Endothelial cell of umbilical vein (primary cell): ENCODE data around the gene PKNOX2. TPM values are rescaled to one million over a fixed set of nuclear protein-coding genes. Genes with fewer than 3 reads are reported as not detected.

Experiments used
- BruUV-seq: library from RNA; stranded (reverse); fragments of 400-500 nt; replicated peaks from 2 replicates; lab custom pipeline; 2021; lab: Mats Ljungman, UMichigan
- CTCF ChIA-PET: fragments of 300-600, 350-600 bp; sonication (Branson Sonifier 250); formaldehyde crosslinking; loops from one replicate; lab custom pipeline; 2021; ENCODE audit warnings: antibody characterized with exemption, inconsistent platforms; lab: Charles Lee
- POLR2A ChIA-PET: fragments of 300-600, 350-600 bp; sonication (Branson Sonifier 250); formaldehyde crosslinking; loops from one replicate; lab custom pipeline; 2021; ENCODE audit warnings: antibody characterized with exemption, inconsistent platforms; lab: Charles Lee
- DNase-seq: peaks from one replicate; pipeline ENCODE4 v3.0.0-alpha.2; 2011; ENCODE audit warnings: low read depth, low spot score
- FAIRE-seq: peaks from 2 replicates; lab custom pipeline; 2011; peaks lifted over from hg19 to GRCh38; lab: Jason Lieb, UNC
- H2AFZ ChIP-seq: 2 replicates; pipeline ENCODE4 v1.6.0; 2012; ENCODE audit warnings: low read depth, low read length, control low read depth, inconsistent platforms
- H3K27ac ChIP-seq: 2 replicates; pipeline ENCODE4 v1.5.1; 2011; ENCODE audit warnings: low read depth, mild to moderate bottlenecking, control low read depth, low read length, moderate library complexity; ENCODE audit not compliant: insufficient read depth
- H3K27me3 ChIP-seq, 2 experiments: 2 replicates each; pipeline versions ENCODE4 v1.6.0 to v1.6.1; 2011; ENCODE audit warnings: low read length in 2 of 2, mixed read lengths in 1 of 2; ENCODE audit not compliant: control insufficient read depth in 2 of 2, insufficient read depth in 2 of 2
- H3K36me3 ChIP-seq, 2 experiments: 2 replicates in 1 of 2; 3 replicates in 1 of 2; pipeline ENCODE4 v1.5.1; 2011; ENCODE audit warnings: low read length in 2 of 2, mild to moderate bottlenecking in 1 of 2, moderate library complexity in 1 of 2; ENCODE audit not compliant: control insufficient read depth in 2 of 2, insufficient read depth in 2 of 2; ENCODE audit errors: extremely low read depth in 1 of 2
- H3K4me1 ChIP-seq: 3 replicates; pipeline ENCODE4 v1.5.1; 2011; ENCODE audit warnings: mild to moderate bottlenecking, low read length; ENCODE audit not compliant: control insufficient read depth, insufficient read depth; ENCODE audit errors: extremely low read depth
- H3K4me2 ChIP-seq: 2 replicates; pipeline ENCODE4 v1.6.1; 2011; ENCODE audit warnings: low read length, control low read depth, mixed read lengths; ENCODE audit not compliant: insufficient read depth
- H3K4me3 ChIP-seq, 3 experiments: fragments of 200-600 bp in 1 of 3; sonication (generic), shearing (Covaris generic) in 1 of 3; replicated peaks in 1 of 3; 2 replicates each; pipeline ENCODE4 v1.5.1; 2011 to 2016; ENCODE audit warnings: control low read depth in 3 of 3, low read length in 3 of 3, mild to moderate bottlenecking in 2 of 3, inconsistent platforms in 1 of 3, low read depth in 1 of 3, moderate library complexity in 1 of 3; ENCODE audit not compliant: insufficient read depth in 1 of 3
- H3K79me2 ChIP-seq: 2 replicates; pipeline ENCODE4 v1.6.0; 2012; ENCODE audit warnings: low read length, inconsistent platforms; ENCODE audit not compliant: control insufficient read depth, insufficient read depth
- H3K9ac ChIP-seq: replicated peaks from 2 replicates; pipeline ENCODE3; 2011; ENCODE audit warnings: low read length, control low read depth; ENCODE audit not compliant: insufficient read depth; ENCODE audit errors: extremely low read depth
- H3K9me1 ChIP-seq: replicated peaks from 3 replicates; pipeline ENCODE4 v1.6.0; 2011; ENCODE audit warnings: mild to moderate bottlenecking, low read length; ENCODE audit not compliant: control insufficient read depth, insufficient read depth; ENCODE audit errors: extremely low read depth
- H3K9me3 ChIP-seq: replicated peaks from 2 replicates; pipeline ENCODE4 v1.5.1; 2012; ENCODE audit warnings: low read length, inconsistent platforms; ENCODE audit not compliant: control insufficient read depth, insufficient read depth
- H4K20me1 ChIP-seq: replicated peaks from 2 replicates; pipeline ENCODE3; 2011; ENCODE audit warnings: mild to moderate bottlenecking, low read length; ENCODE audit not compliant: control insufficient read depth, insufficient read depth; ENCODE audit errors: extremely low read depth
- CTCF ChIP-seq, 2 donors: IDR thresholded peaks; 1 replicate in 1 of 2; 2 replicates in 1 of 2; pipeline ENCODE4 v1.5.1; 2011; ENCODE audit warnings: low read length in 2 of 2, mild to moderate bottlenecking in 2 of 2, moderate library complexity in 2 of 2, control low read depth in 1 of 2, inconsistent platforms in 1 of 2, low read depth in 1 of 2; ENCODE audit not compliant: insufficient read depth in 1 of 2; ENCODE audit errors: extremely low read depth in 1 of 2
- EZH2 ChIP-seq: IDR thresholded peaks from 2 replicates; pipeline ENCODE4 v1.6.1; 2012; ENCODE audit warnings: borderline replicate concordance, low read depth, mild to moderate bottlenecking, moderate library complexity, low read length, inconsistent platforms; ENCODE audit not compliant: severe bottlenecking
- FOS ChIP-seq: IDR thresholded peaks from 2 replicates; pipeline ENCODE4 v1.6.1; 2011; ENCODE audit warnings: mild to moderate bottlenecking, low read length, moderate library complexity, borderline replicate concordance; ENCODE audit not compliant: insufficient read depth
- GATA2 ChIP-seq: IDR thresholded peaks from 2 replicates; pipeline ENCODE4 v1.7.0; 2011; ENCODE audit warnings: low read depth, mild to moderate bottlenecking, moderate library complexity, mixed read lengths, low read length; ENCODE audit not compliant: insufficient read length, insufficient read depth
- JUN ChIP-seq: IDR thresholded peaks from 2 replicates; pipeline ENCODE4 v1.6.1; 2011; ENCODE audit warnings: borderline replicate concordance, low read depth; ENCODE audit not compliant: insufficient read length, insufficient read depth
- MAX ChIP-seq: IDR thresholded peaks from 2 replicates; pipeline ENCODE4 v1.6.1; 2011; ENCODE audit not compliant: insufficient read depth, insufficient read length
- MYC ChIP-seq: IDR thresholded peaks from one replicate; pipeline ENCODE4 v1.6.1; 2011; ENCODE audit warnings: mild to moderate bottlenecking, low read depth, low read length
- POLR2A ChIP-seq: IDR thresholded peaks from 2 replicates; pipeline ENCODE4 v1.6.1; 2012; ENCODE audit warnings: low read depth, mild to moderate bottlenecking, control low read depth, low read length
- POLR2AphosphoS5 ChIP-seq: IDR thresholded peaks from 2 replicates; pipeline ENCODE4 v1.6.1; 2012; ENCODE audit warnings: low read depth, mild to moderate bottlenecking, control low read depth, low read length, moderate library complexity; ENCODE audit not compliant: insufficient read depth
- dilution Hi-C: fragments of 300-500 bp; cut with MboI; formaldehyde crosslinking; loops from one replicate; pipeline ENCODE4 v1.15.0; 2019; ENCODE audit warnings: low sequenced_read_pairs; ENCODE audit not compliant: extremely low pct_ligation_motif_present
- intact Hi-C: fragments of 100-400 bp; cut with micrococcal nuclease; formaldehyde crosslinking; loops from one replicate; pipeline ENCODE4 v1.10.0; 2022
- polyA plus RNA-seq, 4 experiments: library from polyadenylated mRNA; depleted of rRNA in 3 of 4; stranded (reverse) in 3 of 4; unstranded in 1 of 4; fragments of >200 nt; gene quantifications; 2 replicates each; pipeline versions ENCODE4 v1.2.1 to v1.2.3, GENCODE V29; 2011 to 2012; ENCODE audit warnings: missing spikeins in 1 of 4
- total RNA-seq: library from RNA; stranded (reverse); gene quantifications from 2 replicates; pipeline ENCODE4 v1.2.3, GENCODE V29; 2021

The PKNOX2 gene
- total and polyA plus RNA-seq, 2 donors (not counting 3 experiments of a cell fraction or from before 2014, with no cell fraction given) = 0.11 to 0.91 TPM

GRCh38 chr11:125128450-125128849 is 36.1 kb upstream of the PKNOX2 start:
- H3K27ac ChIP-seq = no peak overlapping the region
- no peaks in the 10 kb centered on the region for H4K20me1 ChIP-seq
- ChIA-PET CTCF (interaction anchor here (1.0 to 1.7 kb wide), 2 partner anchors 38 to 218 kb away, joined by 3 to 5 read pairs; no protein-coding TSS in a partner anchor), POLR2A (no interaction called here)
- no peak overlapping the region for H3K4me2 ChIP-seq
- H3K36me3 ChIP-seq = no peaks in the 10 kb centered on the region
- no peak overlapping the region for H2AFZ ChIP-seq
- TF ChIP-seq MAX (no peak), POLR2A (no peak), POLR2AphosphoS5 (no peak), EZH2 (no peak), JUN (no peak), MYC (no peak), CTCF (IDR thresholded peaks at IDR 0.05; ENCODE audit: extremely low read depth in 1 of 2, insufficient read depth in 1 of 2, low read depth in 1 of 2, low read length in 2 of 2) (no peak), FOS (no peak), GATA2 (no peak)
- no peak for DNase-seq
- no peak overlapping the region for H3K9ac ChIP-seq
- no TSS peak for BruUV-seq
- dilution Hi-C loops = no loop called here
- H3K4me1 ChIP-seq = no peaks in the 10 kb centered on the region
- no peaks in the 10 kb centered on the region for H3K79me2 ChIP-seq
- no peak for FAIRE-seq
- H3K27me3 ChIP-seq = peaks cover 16 to 17% of the 10 kb centered on the region in 2 experiments
- no peak overlapping the region for H3K4me3 ChIP-seq
- intact Hi-C loops = no loop called here
- no peaks in the 10 kb centered on the region for H3K9me3 ChIP-seq
- H3K9me1 ChIP-seq = no peaks in the 10 kb centered on the region
